Hematopoietic multipotent progenitor cell treated with erythropoietin and hydrocortisone succinate and interleukin-3 and kit ligand, for 4 days (in vitro differentiated cells): Measurements from ENCODE around the gene GRID1.
A peak's percentile ranks its signal among the peaks of the same experiment; 100 is the strongest.
"Not testable (repeated sequence)": the region's sequence is repeated elsewhere in the genome, so short reads cannot be mapped to it uniquely, and the experiment has no call there.

Source experiments
- DNase-seq: peaks from one replicate; pipeline ENCODE4 v3.0.0-alpha.2; 2015

The GRID1 gene

DNA sequence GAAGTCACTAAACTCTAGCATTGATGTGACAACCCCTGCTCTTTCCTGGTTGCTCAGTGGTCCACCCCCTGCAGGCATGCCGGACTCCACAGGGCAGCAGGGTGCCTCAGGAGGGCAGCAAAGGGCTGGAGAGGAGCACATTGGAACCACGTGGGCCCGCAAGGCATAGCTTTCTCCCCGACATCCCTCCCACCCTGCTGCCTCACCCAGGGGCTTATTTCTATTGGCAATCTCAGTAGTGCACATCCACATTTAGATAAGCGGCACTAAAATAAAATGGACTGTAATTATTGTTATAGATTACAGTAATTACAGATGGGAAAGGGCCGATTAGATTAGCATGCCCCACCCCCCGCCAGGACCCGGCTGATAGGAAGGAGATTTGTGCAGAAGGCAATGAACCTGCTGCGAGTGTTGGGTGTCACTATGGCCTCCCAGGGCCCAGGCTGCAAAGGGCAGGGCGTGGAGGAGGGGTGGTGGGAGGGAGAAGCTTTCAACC is 580.1 kb downstream of the GRID1 start:
- peak; percentile 29 for DNase-seq

DNA sequence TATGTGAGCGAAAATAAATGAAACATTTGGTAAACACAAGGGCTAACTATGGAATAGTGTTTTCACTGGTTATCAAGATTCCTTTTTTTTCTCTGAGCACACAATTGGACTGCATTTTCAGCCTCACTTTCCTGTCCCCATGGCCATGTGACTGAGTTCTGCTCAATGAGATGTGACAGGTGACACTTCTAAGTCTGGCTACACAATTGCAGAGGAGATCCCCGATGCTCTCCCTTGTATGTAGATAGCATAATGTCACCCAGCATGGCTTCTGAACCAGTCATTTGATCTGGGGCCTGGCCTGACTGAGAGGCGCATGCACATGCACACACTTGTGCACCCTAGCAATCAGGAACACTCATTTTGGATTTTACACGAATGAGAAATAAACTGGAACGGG is 581.8 kb downstream of the GRID1 start:
- no peak for DNase-seq

DNA sequence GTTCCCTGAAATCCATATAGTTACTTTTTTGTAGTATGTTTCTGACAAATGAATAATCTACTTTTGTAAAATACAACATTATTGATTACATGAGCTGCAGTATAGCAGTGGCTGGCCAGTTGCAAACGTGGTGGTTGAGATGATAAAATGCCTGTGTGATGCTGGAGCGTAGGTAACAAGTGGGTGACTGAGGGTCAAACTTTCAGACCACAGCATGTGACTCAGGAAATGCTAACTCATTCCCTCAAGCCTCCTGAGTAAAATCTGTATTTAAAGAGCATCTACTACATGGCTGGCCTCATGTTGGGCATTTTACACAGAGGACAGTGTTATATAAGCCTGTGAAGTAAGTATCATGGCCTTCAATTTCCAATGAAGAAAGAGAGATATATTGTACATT is 585.2 kb downstream of the GRID1 start:
- no peak for DNase-seq

DNA sequence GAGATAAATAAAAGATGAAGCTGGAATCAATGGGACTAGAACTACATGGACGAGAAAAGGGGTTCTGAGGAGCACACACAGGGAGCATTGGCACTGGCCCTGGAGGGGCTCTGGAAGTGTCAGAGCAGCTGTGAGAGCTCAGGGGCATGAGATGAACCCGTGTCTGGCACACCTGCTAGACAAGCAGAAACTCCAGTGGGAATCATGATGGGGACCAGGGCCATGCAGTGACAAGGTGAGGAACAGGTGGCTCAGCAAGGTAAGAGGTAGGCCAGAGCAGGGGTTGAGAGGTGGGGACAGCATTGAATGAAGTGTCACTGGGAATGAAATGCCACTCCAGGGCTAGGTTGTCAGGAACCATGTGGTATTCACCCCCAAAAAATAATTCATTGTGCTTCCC is 588.5 kb downstream of the GRID1 start:
- DNase-seq: no peak

DNA sequence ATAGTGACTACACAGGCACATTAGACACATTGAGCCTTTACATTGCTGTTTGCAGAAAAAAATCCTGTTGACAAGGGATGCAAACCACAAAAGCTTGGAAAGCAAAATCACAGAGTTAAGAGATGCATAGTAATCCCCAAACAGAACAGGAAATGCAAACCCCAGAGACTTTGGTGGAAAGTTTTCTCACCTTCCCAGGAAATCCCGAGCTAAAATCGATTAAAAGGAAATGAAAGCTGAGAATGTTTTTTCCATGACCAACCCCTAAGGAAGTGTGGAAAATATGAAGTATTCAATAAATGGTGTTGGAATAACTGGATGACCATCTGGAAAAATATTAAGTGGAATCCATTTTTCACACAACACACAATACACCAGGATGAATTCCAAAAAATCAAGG is 598.7 kb downstream of the GRID1 start:
- no peak for DNase-seq

DNA sequence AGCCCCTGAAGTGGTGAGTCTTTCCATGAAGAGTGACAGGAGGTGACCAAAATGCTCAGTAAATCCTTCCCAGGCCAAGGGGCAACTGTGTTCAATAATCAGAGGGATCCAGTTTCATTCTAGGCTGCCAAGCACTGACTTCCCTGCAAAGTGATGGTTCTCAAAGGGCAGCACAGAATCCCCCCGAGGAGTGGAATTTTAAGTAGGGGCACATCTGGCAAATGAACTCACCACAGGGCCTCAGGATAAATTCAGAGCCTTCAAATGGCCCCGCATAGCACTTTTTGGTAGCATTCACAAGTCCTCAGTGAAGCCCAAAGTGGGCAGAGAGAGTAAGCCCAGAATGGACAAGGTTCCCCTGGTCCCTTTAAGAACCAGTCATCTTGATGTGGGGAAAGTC is 602.5 kb downstream of the GRID1 start:
- no peak for DNase-seq

DNA sequence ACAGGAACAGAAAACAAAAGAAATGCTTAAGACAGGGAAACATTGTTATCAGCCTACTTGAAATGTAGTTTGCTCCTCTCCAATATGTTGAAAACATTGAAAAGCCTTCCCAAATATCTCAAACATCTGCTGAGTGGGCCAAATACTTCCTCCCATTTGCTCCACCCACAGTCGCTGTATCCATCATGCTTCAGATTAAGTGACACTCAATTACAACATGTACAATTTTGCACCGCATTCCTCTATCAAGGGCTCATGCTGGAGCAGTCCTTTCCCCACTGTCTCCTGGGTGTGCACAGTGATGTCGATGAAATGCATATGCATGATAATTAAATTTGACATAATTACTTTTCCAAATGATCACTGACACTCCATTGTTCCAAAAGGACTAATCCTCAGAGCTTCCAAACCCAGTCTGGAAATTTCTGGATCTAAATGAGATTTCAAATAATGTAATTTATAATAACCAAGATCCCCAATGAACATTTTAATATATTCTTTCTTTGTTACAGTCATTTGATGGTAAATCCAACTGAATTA is 604.6 kb downstream of the GRID1 start:
- DNase-seq: no peak

DNA sequence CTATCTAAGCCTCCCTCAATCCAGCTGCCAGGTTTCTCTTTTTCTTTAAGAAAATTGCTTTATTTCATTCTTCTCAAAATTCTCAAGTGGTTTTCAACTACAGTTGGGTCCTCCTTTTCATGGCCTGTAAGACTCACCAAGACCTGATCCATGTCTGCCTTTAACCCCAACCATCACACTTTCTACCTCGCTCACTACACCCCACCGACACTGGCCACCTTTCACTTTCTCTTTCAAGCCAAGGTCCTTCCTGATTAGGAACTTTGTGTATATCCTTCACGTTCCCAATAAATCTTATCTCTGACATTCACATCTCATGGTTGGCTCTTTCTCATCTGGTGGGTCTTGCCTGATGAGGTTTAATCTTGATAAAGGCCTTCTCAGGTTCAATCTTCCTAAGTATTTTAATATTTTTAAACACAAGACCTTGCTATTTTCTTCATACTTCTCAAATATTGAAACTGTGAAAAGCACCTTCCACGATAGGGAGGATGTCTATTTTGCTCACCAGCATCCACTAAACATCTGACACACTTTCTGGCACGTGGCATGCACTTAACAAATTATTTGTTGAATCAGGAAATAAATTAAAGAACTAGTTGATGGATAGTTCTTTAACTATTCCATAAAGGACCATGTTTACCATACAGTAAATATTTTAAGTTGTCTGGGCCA is 624.8 kb downstream of the GRID1 start:
- DNase-seq: no peak

DNA sequence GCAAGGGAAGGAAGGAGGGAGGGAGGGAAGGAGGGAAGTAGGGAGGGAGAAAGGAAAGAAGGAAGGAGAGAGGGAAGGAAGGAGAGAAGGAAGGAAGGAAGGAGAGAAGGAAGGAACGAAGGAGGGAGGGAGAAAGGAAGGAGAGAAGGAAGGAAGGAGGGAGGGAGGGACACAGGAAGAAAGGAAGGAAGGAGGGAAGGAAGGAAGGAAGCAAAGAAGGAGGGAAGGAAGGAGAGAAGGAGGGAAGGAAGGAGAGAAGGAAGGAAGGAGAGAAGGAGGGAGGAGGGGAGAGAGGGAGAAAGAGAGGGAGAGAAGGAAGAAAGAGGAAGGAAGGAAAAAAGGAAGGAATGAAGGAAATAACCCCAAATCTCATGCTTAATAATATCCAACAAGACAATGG is 630.6 kb downstream of the GRID1 start:
- no peak for DNase-seq

DNA sequence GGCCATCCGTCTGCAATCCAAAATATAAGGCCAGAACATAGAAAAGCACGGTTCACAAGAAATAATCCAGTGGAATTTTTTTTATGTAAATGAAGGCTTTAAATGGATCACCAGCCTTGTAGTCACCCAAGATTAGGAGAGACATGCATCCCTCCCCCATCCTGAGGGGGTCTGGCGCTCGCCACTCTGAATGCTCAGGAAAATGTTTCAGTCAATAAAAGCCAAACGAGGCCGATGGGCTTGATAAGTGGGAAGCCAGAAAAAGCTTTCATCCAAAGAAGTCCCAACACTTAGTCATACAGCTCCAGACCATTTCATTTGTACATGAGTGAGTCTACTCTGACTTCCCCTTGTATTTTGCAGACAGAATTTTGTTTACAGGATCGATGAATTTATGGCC is 631.8 kb downstream of the GRID1 start:
- DNase-seq: no peak

DNA sequence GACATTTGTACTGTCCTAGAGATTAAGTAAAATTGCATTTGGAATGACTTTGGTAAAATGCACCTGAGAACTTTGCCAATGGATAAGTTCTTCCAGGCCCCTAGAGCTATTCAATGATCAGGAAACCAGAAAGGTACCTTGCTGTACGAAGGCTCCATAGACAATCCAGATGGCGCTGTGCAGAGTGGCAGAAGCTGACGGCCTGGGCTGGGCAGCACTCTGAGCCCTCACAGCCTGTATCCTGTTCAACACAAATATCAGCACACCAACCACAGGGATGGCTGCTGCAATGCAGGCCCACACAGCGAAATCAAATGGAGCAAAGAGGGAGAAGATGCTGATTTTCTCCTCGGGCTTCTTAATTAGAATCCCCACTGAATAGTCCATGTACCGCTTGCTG is 642.4 kb downstream of the GRID1 start:
- DNase-seq: no peak

DNA sequence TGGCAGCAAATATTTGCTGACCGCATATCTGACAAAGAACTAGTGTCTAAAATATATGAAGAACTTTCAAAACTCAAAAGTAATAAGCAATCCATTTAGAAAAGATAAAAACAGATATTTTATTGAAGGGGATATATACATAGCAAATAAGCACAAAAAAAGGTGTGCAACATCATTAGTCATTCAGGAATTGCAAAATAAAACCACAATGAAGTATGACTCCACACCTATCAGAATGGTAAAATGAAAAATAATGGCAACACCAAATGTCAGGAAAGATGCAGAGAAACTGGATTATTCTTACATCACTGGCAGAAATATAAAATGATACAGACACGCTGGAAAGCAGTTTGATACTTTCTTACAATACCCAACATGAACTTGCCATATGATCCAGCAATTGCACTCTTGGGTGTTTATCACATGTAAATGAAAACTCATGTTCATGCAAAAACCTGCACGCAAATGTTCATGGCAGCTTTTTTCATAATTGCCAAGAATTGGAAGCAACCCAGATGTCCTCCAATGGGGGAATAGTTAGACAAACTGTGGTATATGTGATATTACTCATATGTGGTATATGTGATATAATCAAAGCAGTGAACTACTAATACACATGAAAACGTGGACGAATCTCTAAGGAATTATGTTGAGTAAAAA is 645.5 kb downstream of the GRID1 start:
- DNase-seq: no peak

DNA sequence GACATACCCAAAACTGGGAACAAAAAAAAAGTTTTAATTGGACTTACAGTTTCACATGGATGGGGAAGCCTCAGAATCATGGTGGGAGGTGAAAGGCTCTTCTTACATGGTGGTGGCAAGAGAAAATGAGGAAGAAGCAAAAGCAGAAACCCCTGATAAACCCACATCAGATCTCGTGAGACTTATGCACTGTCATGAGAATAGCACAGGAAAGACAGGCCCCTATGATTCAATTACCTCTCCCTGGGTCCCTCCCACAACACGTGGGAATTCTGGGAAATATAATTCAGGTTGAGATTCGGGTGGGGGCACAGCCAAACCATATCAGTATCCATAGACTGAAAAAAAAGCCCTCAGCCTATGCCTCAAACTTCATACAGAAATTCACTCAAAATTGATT is 647.2 kb downstream of the GRID1 start:
- DNase-seq: no peak

DNA sequence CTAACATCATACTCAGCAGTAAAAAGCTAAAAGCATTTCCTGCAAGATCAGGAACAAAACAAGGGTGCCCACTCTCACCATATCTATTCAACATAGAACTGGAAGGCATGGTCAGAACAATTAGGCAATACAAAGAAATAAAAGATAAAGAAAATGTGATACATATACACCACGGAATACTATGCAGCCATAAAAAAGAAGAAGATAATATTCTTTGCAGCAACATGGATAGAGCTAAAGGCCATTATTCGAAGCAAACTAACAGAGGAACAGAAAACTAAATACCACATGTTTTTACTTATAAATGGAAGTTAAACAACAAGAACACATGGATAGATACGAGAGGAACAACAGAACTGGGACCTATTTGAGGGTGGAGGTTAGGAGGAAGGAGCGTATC is 652.7 kb downstream of the GRID1 start:
- no peak for DNase-seq

DNA sequence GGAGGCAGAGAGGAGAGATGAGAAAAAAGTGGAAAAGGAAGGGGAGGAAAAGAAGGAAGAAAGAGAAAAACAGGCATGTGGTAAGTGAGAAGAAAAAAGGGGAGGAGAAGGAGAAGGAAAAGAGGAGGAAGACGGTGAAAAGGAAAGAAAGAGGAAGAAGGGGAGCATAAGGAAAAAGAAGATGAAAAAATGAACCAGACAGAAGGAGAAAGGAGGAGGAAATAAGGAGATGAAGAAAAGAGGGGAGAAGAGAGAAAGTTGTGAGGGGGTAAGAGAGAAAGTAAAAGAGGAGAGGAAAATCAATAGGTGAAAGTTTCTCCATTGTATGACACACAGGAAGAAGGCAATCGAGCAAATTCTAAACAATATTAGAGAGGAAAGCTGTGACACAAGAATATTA is 663.8 kb downstream of the GRID1 start:
- DNase-seq: no peak

DNA sequence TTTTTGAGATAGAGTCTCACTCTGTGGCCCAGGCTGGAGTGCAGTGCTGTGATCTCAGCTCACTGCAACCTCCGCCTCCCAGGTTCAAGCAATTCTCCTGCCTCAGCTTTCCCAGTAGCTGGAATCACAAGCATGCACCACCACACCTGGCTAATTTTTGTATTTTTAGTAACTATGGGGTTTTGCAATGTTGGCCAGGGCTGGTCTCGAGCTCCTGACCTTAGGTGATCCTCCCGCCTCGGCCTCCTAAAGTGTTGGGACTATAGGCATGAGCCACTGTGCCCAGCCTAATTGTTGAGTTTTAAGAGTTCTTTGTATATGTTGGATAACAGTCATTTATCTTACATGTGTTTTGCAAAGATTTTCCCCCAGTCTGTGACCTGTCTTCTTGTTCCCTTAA is 667.5 kb downstream of the GRID1 start:
- DNase-seq: not testable (repeated sequence)

DNA sequence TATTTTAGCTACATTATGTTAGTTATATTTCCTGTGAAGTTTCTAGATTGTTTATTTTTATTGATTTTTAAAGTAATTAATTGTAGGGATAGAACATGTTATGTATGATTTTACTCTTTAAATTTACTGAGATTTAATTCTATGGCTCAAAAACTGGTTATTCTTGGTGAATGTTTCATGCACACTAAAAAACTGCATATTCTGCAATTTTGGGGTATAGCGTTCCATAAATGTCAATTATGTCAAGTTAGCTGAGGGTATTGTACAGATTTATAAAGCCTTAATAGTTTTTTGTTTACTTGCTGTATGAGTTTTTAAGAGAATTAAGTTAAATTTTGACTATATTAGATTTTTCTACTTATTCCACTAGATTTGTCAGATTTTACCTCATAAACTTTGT is 669.7 kb downstream of the GRID1 start:
- no peak for DNase-seq

DNA sequence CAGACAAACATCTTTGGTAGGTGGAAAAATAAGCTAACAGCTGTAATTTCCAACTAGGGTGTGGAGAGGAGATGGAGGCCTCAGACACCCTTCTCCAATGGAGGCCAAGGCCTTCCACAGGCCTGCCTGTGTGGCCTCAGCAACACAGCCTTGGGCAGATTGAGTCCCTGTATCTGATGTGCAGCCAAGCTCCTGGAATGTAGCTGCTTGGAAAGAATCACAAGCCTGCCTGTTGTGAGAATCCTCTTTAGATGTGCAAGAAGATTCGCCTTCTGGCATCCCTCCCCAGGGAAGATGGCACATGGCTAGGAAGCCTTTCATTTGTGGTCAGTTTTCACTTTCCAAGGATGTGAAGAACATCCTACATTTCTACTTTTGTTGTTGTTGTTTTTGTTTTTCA is 684.0 kb downstream of the GRID1 start:
- DNase-seq: no peak

DNA sequence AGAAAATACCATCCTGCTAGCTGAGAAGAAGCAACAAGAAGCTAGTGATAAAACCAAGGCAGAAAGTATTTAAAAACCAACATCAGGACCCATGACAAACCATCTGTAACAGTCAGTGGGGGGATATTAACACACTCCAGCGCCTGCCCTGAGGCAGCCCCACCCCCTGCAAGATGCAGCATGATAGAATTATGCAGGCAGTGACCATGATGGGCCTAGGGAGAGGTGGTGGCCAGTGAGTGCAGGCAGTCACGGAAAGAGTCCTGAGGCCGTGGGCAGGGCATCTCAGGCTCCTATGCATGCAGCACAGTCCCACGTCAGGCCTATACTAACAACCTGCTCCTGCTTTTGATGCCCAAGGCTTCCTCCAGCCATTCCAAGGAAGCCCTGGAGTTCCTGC is 686.9 kb downstream of the GRID1 start:
- DNase-seq: no peak

DNA sequence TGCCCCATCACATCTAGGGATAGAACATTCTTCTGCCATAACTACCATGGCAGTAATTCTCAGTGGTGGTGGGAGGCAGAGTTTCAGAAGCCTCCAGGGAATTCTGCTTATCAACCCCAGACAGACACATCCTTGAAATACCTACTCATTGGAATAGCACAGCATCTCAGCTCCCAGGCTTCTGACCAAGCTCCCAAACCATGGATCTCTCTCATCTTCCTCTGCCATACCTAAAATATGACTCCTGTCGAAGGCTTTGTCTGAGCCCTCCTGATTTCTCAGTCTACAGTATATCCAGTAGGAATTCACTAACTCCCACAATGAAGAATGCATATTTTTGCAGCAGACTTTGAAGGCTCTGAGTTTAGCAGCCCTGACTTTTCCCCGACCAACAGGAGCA is 687.5 kb downstream of the GRID1 start:
- DNase-seq: no peak

DNA sequence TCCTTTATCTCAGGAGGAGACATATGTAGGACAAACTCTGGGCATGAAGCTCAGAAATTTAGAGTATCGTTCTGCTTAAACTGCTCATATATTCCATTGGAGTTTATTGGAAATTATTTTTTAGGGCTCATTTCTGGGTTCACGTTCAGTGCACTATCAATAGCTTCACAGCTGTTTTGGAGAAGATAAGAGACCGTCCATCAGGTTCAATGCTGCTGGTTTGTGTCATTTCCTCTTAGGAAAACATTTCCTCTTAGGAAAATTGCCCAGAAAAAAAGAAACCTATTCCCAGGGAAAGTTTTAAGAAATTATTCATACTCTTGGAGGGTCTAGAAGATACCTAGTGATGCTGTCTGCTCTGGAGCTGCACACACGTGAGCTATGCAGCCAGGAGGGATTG is 691.7 kb downstream of the GRID1 start:
- DNase-seq: no peak

DNA sequence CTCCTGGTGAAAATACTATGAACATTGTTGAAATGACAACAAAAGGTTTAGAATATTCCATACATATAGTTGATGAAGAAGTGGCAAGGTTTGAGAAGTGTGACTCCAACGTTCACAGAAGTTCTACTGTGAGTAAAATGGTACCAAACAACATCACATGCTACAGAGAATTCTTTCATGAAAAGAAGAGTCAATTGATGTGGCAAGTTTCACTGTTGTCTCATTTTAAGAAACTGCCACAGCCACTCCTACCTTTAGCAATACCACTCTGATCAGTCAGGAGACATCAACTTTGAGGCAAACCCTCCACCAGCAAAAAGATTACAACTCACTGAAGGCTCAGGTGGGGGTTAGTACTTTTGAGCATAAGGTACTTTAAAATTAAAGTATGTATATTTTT is 693.3 kb downstream of the GRID1 start:
- DNase-seq: no peak

DNA sequence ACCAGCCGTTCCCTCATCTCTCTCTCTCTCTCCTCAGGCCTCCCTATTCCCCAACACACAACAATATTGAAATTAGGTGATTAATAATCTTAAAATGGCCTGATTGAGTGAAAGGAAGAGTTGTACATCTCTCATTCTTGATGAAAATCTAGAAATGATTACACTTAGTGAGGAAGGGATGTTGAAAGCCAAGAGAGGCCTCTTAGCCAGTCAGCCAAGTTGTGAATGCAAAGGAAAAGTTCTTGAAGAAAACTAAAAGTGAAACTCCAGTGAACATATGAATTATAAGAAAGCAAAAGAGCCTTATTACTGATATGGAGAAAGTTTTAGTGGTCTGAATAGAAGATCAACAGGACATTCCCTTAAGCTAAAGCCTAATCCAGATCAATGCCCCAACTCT is 695.1 kb downstream of the GRID1 start:
- no peak for DNase-seq

DNA sequence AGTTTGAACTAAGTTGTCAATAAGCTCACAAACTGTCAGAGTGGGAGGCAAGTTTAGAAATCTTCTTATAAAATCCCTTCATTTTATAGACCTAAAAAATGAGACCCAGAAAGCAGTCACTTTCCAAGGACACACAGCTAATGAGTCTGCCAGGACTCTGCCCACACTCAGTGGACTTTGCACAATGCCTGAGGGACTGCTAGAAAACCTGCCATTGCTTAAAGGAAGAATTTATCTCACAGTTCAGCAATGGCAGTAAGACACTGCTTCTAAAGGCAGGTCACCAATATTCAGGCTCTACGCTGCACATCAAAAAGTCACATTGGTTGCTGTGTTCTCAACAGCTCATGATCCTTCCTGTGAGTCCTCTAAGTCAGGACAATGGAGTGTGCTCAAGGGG is 698.1 kb downstream of the GRID1 start:
- DNase-seq: no peak
